ENCODE data around the gene CHN2. TPM values are rescaled to one million over a fixed set of nuclear protein-coding genes. Genes with fewer than 3 reads are reported as not detected.

Gene CHN2
- total RNA-seq, 6 experiments from 2014 or later, result not detected

- TF ChIP-seq CTCF (IDR thresholded peaks at IDR 0.05), result no peak
- Mint-ChIP-seq H3K4me1 (ENCODE audit: low read depth) (peaks cover 4% of the 10 kb centered on the region; the same call in 1 of the 2 replicates), H3K27me3 (ENCODE audit: insufficient read depth) (peaks cover 18% of the 10 kb centered on the region)
Measured at GRCh38 chr7:29418651-29419050, 224.1 kb downstream of the CHN2 start.

GRCh38 chr7:29420011-29420410 lies 225.4 kb downstream of the CHN2 start:
- TF ChIP-seq CTCF (IDR thresholded peaks at IDR 0.05), result no peak
- no peaks in the 10 kb centered on the region for H3K9me3 Mint-ChIP-seq
- H3K36me3 Mint-ChIP-seq (ENCODE audit: low read depth), result no peaks in the 10 kb centered on the region

More at GRCh38 chr7:29418651-29419050, 224.1 kb downstream of the CHN2 start:
- H3K36me3 Mint-ChIP-seq (ENCODE audit: low read depth), result no peaks in the 10 kb centered on the region
- DNase-seq, result no peak
- no peaks in the 10 kb centered on the region for H3K9me3 Mint-ChIP-seq
- H3K27ac Mint-ChIP-seq, result no peak overlapping the region
- no peak overlapping the region for H3K4me3 Mint-ChIP-seq

GRCh38 chr7:29421010-29421956 lies 226.7 kb downstream of the CHN2 start:
- Mint-ChIP-seq H3K9me3 (no peaks in the 10 kb centered on the region), H3K4me3 (no peak overlapping the region), H3K27ac (no peak overlapping the region), H3K27me3 (ENCODE audit: insufficient read depth) (peaks cover 16% of the 10 kb centered on the region), H3K36me3 (ENCODE audit: low read depth) (no peaks in the 10 kb centered on the region), H3K4me1 (ENCODE audit: low read depth) (no peaks in the 10 kb centered on the region)
- TF ChIP-seq CTCF (IDR thresholded peaks at IDR 0.05), result no peak
- DNase-seq, result no peak

More at GRCh38 chr7:29420011-29420410, 225.4 kb downstream of the CHN2 start:
- Mint-ChIP-seq H3K27ac (no peak overlapping the region), H3K4me3 (no peak overlapping the region), H3K27me3 (ENCODE audit: insufficient read depth) (peaks cover 20% of the 10 kb centered on the region), H3K4me1 (ENCODE audit: low read depth) (no peaks in the 10 kb centered on the region)
- no peak for DNase-seq

- Mint-ChIP-seq H3K9me3 (no peaks in the 10 kb centered on the region), H3K27me3 (ENCODE audit: insufficient read depth) (peaks cover 12% of the 10 kb centered on the region), H3K4me1 (ENCODE audit: low read depth) (no peaks in the 10 kb centered on the region), H3K27ac (no peak overlapping the region), H3K4me3 (no peak overlapping the region), H3K36me3 (ENCODE audit: low read depth) (no peaks in the 10 kb centered on the region)
- DNase-seq, result no peak
- TF ChIP-seq CTCF (IDR thresholded peaks at IDR 0.05), result no peak
Measured at GRCh38 chr7:29422829-29423228, 228.3 kb downstream of the CHN2 start.

GRCh38 chr7:29424295-29424983 lies 229.9 kb downstream of the CHN2 start:
- Mint-ChIP-seq H3K27me3 (ENCODE audit: insufficient read depth) (peaks cover 10% of the 10 kb centered on the region; the same call in 1 of the 2 replicates), H3K4me1 (ENCODE audit: low read depth) (no peaks in the 10 kb centered on the region), H3K27ac (no peak overlapping the region), H3K4me3 (no peak overlapping the region), H3K9me3 (no peaks in the 10 kb centered on the region), H3K36me3 (ENCODE audit: low read depth) (no peaks in the 10 kb centered on the region)
- DNase-seq, result no peak
- TF ChIP-seq CTCF (IDR thresholded peaks at IDR 0.05), result no peak

All from HFFc6 (cell line).